Spleen (tissue), 13 donors: ENCODE results near the gene CDC42BPG. TPM values are rescaled to one million over a fixed set of nuclear protein-coding genes. Genes with fewer than 3 reads are reported as not detected.
A peak's percentile ranks its signal among the peaks of the same experiment; 100 is the strongest.

Experiments used
- DNase-seq: peaks from one replicate; pipeline ENCODE4 v3.0.0-alpha.2; 2020
- H3K27ac ChIP-seq, 8 donors: fragments of 200-600 bp; sonication (generic) in 7 of 8; 1 replicate in 4 of 8; 2 replicates in 4 of 8; pipeline versions ENCODE4 v1.5.0 to v1.8.0; 2016 to 2021; ENCODE audit warnings: inconsistent platforms in 4 of 8, mild to moderate bottlenecking in 4 of 8, moderate library complexity in 1 of 8
- H3K27me3 ChIP-seq, 7 donors: fragments of 200-600 bp; sonication (generic) in 6 of 7; replicated peaks in 1 of 7; 1 replicate in 4 of 7; 2 replicates in 3 of 7; pipeline versions ENCODE4 v1.5.0 to v1.8.0; 2016 to 2021; ENCODE audit warnings: inconsistent platforms in 3 of 7, mild to moderate bottlenecking in 1 of 7
- H3K36me3 ChIP-seq, 6 donors: fragments of 200-600 bp; sonication (generic) in 5 of 6; 1 replicate in 4 of 6; 2 replicates in 2 of 6; pipeline versions ENCODE4 v1.5.0 to v1.8.0; 2016 to 2021; ENCODE audit warnings: inconsistent platforms in 2 of 6
- H3K4me1 ChIP-seq, 6 donors: fragments of 200-600 bp; sonication (generic) in 5 of 6; 1 replicate in 3 of 6; 2 replicates in 3 of 6; pipeline versions ENCODE4 v1.5.0 to v1.8.0; 2016 to 2021; ENCODE audit warnings: inconsistent platforms in 3 of 6
- H3K4me3 ChIP-seq, 8 donors: fragments of 200-600 bp; sonication (generic) in 7 of 8; 1 replicate in 4 of 8; 2 replicates in 4 of 8; pipeline versions ENCODE4 v1.5.0 to v1.8.0; 2016 to 2021; ENCODE audit warnings: inconsistent platforms in 4 of 8, mild to moderate bottlenecking in 4 of 8, moderate library complexity in 2 of 8
- H3K9me3 ChIP-seq, 8 donors: fragments of 200-600 bp; sonication (generic) in 7 of 8; 1 replicate in 4 of 8; 2 replicates in 4 of 8; pipeline versions ENCODE4 v1.5.0 to v1.8.0; 2016 to 2021; ENCODE audit warnings: inconsistent platforms in 4 of 8
- CTCF ChIP-seq, 11 experiments: fragments of 200-600 bp in 7 of 11; fragments of 450-650 bp in 4 of 11; sonication (generic) in 4 of 11; IDR thresholded peaks in 8 of 11; conservative IDR thresholded peaks in 3 of 11; 1 replicate in 7 of 11; 2 replicates in 4 of 11; pipeline versions ENCODE4 v1.4.0 to v1.8.0; 2016 to 2021; ENCODE audit warnings: antibody characterized with exemption in 11 of 11, inconsistent platforms in 4 of 11, mild to moderate bottlenecking in 1 of 11
- POLR2A ChIP-seq, 3 donors: fragments of 450-650 bp; IDR thresholded peaks; one replicate each; pipeline ENCODE4 v1.5.1; 2017; ENCODE audit warnings: antibody characterized with exemption in 3 of 3, mild to moderate bottlenecking in 1 of 3
- POLR2AphosphoS5 ChIP-seq, 3 donors: sonication (generic); formaldehyde crosslinking; IDR thresholded peaks; one replicate each; pipeline ENCODE4 v1.5.1; 2017; ENCODE audit warnings: antibody characterized with exemption in 3 of 3
- WGBS, 5 donors: extraction: QIAGEN DNeasy Blood & Tissue Kit in 3 of 5; methylation state at CpG; one replicate each; pipeline versions ENCODE4 v1.1.5 to v1.1.7; 2013 to 2018; 5-methylcytosine and 5-hydroxymethylcytosine counted together
- intact Hi-C: fragments of 100-400 bp; cut with DNase I; formaldehyde crosslinking; loops from one replicate; pipeline ENCODE4 v1.15.0; 2023; ENCODE audit warnings: low total_unique reads
- long read RNA-seq, 2 donors: transcript quantifications; one replicate each; lab custom pipeline, GENCODE V29; 2026
- polyA plus RNA-seq, 3 donors: library from polyadenylated mRNA; stranded (reverse); fragments of 200-250 nt; gene quantifications; one replicate each; pipeline ENCODE4 v1.2.1, GENCODE V29; 2013
- total RNA-seq, 7 donors: library from RNA; depleted of rRNA in 3 of 7; stranded (reverse); fragments of >200 nt in 3 of 7; fragmentation: NEBNext Ultra II Directional in 4 of 7; extraction: Animal tissue kit (Norgen Biotek cat#: 25700) in 4 of 7; gene quantifications; one replicate each; pipeline versions ENCODE4 v1.1.0 to v1.2.1, GENCODE V29; 2016 to 2021
- donor health status: healthy with polysubstance abuse.
- donor health status: DM: no; HTN: no; CAD: no; lungs with moderate emphysema.
- donor health status: DM: no; HTN: no; CAD: no.
- donor health status: Bipolar disorder and iron deficiency.
- donor health status: healthy.
- donor health status: DM: no; HTN: no; CAD: no.
- donor health status: DM: yes; HTN: yes; CAD: no.

CDC42BPG gene
- total RNA-seq (1 to 10 TPM; 1.9 to 4.6 (median 2.6) TPM), polyA plus RNA-seq (1 to 10 TPM in 2 of 3 donors, under 1 TPM in 1; 0.74 to 2.0 (median 1.0) TPM)
- long read RNA-seq, donor 1, result 0 reads
- long read RNA-seq, donor 2, result 0 reads

- DNase-seq, result peak; percentile 94
- Histone ChIP-seq H3K36me3 (peaks cover 0 to 8% (median 0%) of the 10 kb centered on the region in 6 donors), H3K27me3 (no peaks in the 10 kb centered on the region), H3K27ac (peak within 1 kb of the TSS; percentile 68 to 91 (median 78)), H3K9me3 (no peaks in the 10 kb centered on the region), H3K4me1 (peaks cover 25 to 65% (median 51%) of the 10 kb centered on the region in 6 donors), H3K4me3 (peak within 1 kb of the TSS; percentile 31 to 87 (median 56))
- TF ChIP-seq POLR2AphosphoS5 (IDR thresholded peaks at IDR 0.05) (peak; percentile 6 to 71 (median 46)), POLR2A (IDR thresholded peaks at IDR 0.05) (peak in 1 of 3 donors; percentile 9), CTCF (IDR thresholded peaks at IDR 0.05 in 8 of 11, conservative IDR thresholded peaks at IDR 0.05 in 3 of 11) (peak in 10 of 11 experiments; percentile 9 to 85 (median 75))
- 1 to 2% (median 2%) methylated on average over 16 to 96 of the region's 96 CpGs for WGBS, 5 donors
- intact Hi-C loops, result loop anchor here (10.0 kb wide), 1 partner anchor 60 kb away; no protein-coding TSS in a partner anchor
Observed at GRCh38 chr11:64844330-64845128, at the start of gene CDC42BPG. TSS of gene CDC42BPG (minus strand) at chr11:64844653. CDS start at chr11:64844569, 84 bp downstream.

GRCh38 chr11:64893194-64894069 is 49.0 kb upstream of the CDC42BPG start:
- Histone ChIP-seq H3K4me3 (no peak overlapping the region), H3K36me3 (peaks cover 0 to 41% (median 30%) of the 10 kb centered on the region in 6 donors), H3K4me1 (peaks cover 17 to 47% (median 32%) of the 10 kb centered on the region in 6 donors), H3K27me3 (no peaks in the 10 kb centered on the region), H3K9me3 (no peaks in the 10 kb centered on the region), H3K27ac (peak overlapping the region in 5 of 8 donors; percentile 3 to 72 (median 48))
- no peak for DNase-seq
- no peak for TF ChIP-seq POLR2A (IDR thresholded peaks at IDR 0.05)
- peak in 2 of 3 donors; percentile 7 to 35 for TF ChIP-seq POLR2AphosphoS5 (IDR thresholded peaks at IDR 0.05)
- 64 to 81% (median 77%) methylated on average over 12 to 25 of the region's 25 CpGs for WGBS, 5 donors
- intact Hi-C loops, result loop anchor here (2.0 kb wide), 1 partner anchor 47 kb away; no protein-coding TSS in a partner anchor

- Histone ChIP-seq H3K9me3 (no peaks in the 10 kb centered on the region), H3K27me3 (no peaks in the 10 kb centered on the region), H3K4me1 (peaks cover 24 to 53% (median 38%) of the 10 kb centered on the region in 6 donors), H3K27ac (peak overlapping the region in 6 of 8 donors; percentile 3 to 72 (median 46)), H3K36me3 (peaks cover 0 to 34% (median 24%) of the 10 kb centered on the region in 6 donors), H3K4me3 (no peak overlapping the region)
- intact Hi-C loops, result no loop called here
- WGBS, 5 donors, result 77 to 92% (median 86%) methylated on average over 3 to 10 of the region's 10 CpGs
- no peak for DNase-seq
- no peak for TF ChIP-seq POLR2A (IDR thresholded peaks at IDR 0.05)
- TF ChIP-seq POLR2AphosphoS5 (IDR thresholded peaks at IDR 0.05), result no peak
- no peak for TF ChIP-seq CTCF (IDR thresholded peaks at IDR 0.05 in 8 of 11, conservative IDR thresholded peaks at IDR 0.05 in 3 of 11)
Observed at GRCh38 chr11:64892838-64893193, 48.4 kb upstream of the CDC42BPG start.

- no peak for DNase-seq
- intact Hi-C loops, result no loop called here
- Histone ChIP-seq H3K27ac (peak overlapping the region in 6 of 8 donors; percentile 3 to 72 (median 46)), H3K4me1 (peaks cover 26 to 57% (median 42%) of the 10 kb centered on the region in 6 donors), H3K9me3 (no peaks in the 10 kb centered on the region), H3K36me3 (peaks cover 0 to 30% (median 20%) of the 10 kb centered on the region in 6 donors), H3K27me3 (no peaks in the 10 kb centered on the region), H3K4me3 (no peak overlapping the region)
- TF ChIP-seq POLR2A (IDR thresholded peaks at IDR 0.05), result no peak
- peak; percentile 46 to 69 (median 64) for TF ChIP-seq POLR2AphosphoS5 (IDR thresholded peaks at IDR 0.05)
- WGBS, 5 donors, result 39 to 79% (median 55%) methylated on average over 5 to 11 of the region's 11 CpGs
Observed at GRCh38 chr11:64892411-64892831, 48.0 kb upstream of the CDC42BPG start.
